Pons (tissue), 1 donor: ENCODE results near the gene ORMDL2.
"Not testable (repeated sequence)": the region's sequence is repeated elsewhere in the genome, so short reads cannot be mapped to it uniquely, and the experiment has no call there.

Experiments
- DNase-seq: peaks from one replicate; pipeline ENCODE4 v3.0.0-alpha.2; 2016; ENCODE audit warnings: low spot score

Gene ORMDL2

GRCh38 chr12:55828357-55828756, 10.5 kb downstream of the ORMDL2 start:
- no peak for DNase-seq

GRCh38 chr12:55829967-55830600, 12.2 kb downstream of the ORMDL2 start:
- DNase-seq: peak; percentile 51

- peak; percentile 80 for DNase-seq
Observed at GRCh38 chr12:55830601-55831446, 13.0 kb downstream of the ORMDL2 start.

GRCh38 chr12:55831447-55831815, 13.6 kb downstream of the ORMDL2 start:
- no peak for DNase-seq

GRCh38 chr12:55833056-55833455, 15.2 kb downstream of the ORMDL2 start:
- DNase-seq: no peak

GRCh38 chr12:55834400-55834799, 16.6 kb downstream of the ORMDL2 start:
- not testable (repeated sequence) for DNase-seq

GRCh38 chr12:55838361-55838760, 20.5 kb downstream of the ORMDL2 start:
- no peak for DNase-seq

- DNase-seq: no peak
Observed at GRCh38 chr12:55839345-55840140, 21.7 kb downstream of the ORMDL2 start.

- no peak for DNase-seq
Observed at GRCh38 chr12:55840581-55841351, 22.9 kb downstream of the ORMDL2 start.

- no peak for DNase-seq
Observed at GRCh38 chr12:55842681-55843429, 25.0 kb downstream of the ORMDL2 start, which contains the start of gene MMP19. Gene MMP19, minus strand, starts transcription at chr12:55842936. Its CDS starts 106 bp downstream, at chr12:55842830.

- DNase-seq: no peak
Observed at GRCh38 chr12:55843431-55843830, 25.6 kb downstream of the ORMDL2 start.

GRCh38 chr12:55844961-55845360, 27.1 kb downstream of the ORMDL2 start:
- no peak for DNase-seq

- no peak for DNase-seq
Observed at GRCh38 chr12:55845361-55845760, 27.5 kb downstream of the ORMDL2 start.

GRCh38 chr12:55845785-55846496, 28.1 kb downstream of the ORMDL2 start:
- DNase-seq: no peak

- DNase-seq: no peak
Observed at GRCh38 chr12:55847033-55847432, 29.2 kb downstream of the ORMDL2 start.

GRCh38 chr12:55847603-55848291, 29.9 kb downstream of the ORMDL2 start:
- DNase-seq: peak; percentile 52

- DNase-seq: no peak
Observed at GRCh38 chr12:55849616-55850343, 31.9 kb downstream of the ORMDL2 start.

- DNase-seq: no peak
Observed at GRCh38 chr12:55850401-55850800, 32.6 kb downstream of the ORMDL2 start.

- no peak for DNase-seq
Observed at GRCh38 chr12:55850893-55851292, 33.1 kb downstream of the ORMDL2 start.
